ENCODE results near the gene GPNMB. TPM values are rescaled to one million over a fixed set of nuclear protein-coding genes. Genes with fewer than 3 reads are reported as not detected.

Gene GPNMB
- total and polyA plus RNA-seq, 2 of the 4 experiments (the other 2 are of a cell fraction), result under 0.01 to 0.14 TPM

- no peak overlapping the region for H3K4me2 ChIP-seq (ENCODE audit: low read depth, low read length)
- no peak overlapping the region for H4K5ac ChIP-seq (ENCODE audit: low read depth, low read length)
- dilution Hi-C loops (cut with HindIII; ENCODE audit: low sequenced_read_pairs, unreplicated experiment) (no loop called here), intact Hi-C loops (cut with micrococcal nuclease) (loop anchor here (2.0 kb wide), 1 partner anchor 273 kb away; no protein-coding TSS in a partner anchor), in situ Hi-C loops (cut with MboI; ENCODE audit: low sequenced_read_pairs) (loop anchor here (10.0 kb wide), 1 partner anchor 433 kb away; no protein-coding TSS in a partner anchor)
- CTCF ChIA-PET, result interaction anchor here (0.6 to 4.2 kb wide), 17 partner anchors 9 to 442 kb away, joined by 3 to 34 read pairs (median 4); no protein-coding TSS in a partner anchor
- H3K9me1 ChIP-seq (ENCODE audit: insufficient read depth, low read length), result peaks cover 2% of the 10 kb centered on the region; the same call in 1 of the 2 replicates
- H3K14ac ChIP-seq (replicated peaks; ENCODE audit: low read depth, low read length), result no peak overlapping the region
- no peaks in the 10 kb centered on the region for H3K36me3 ChIP-seq (ENCODE audit: control insufficient read depth, insufficient read depth, low read length)
- no peak overlapping the region for H4K8ac ChIP-seq (ENCODE audit: low read depth in 2 of 2, low read length in 2 of 2)
- no peak overlapping the region for H3K18ac ChIP-seq (ENCODE audit: low read depth, low read length)
- H3K79me1 ChIP-seq (ENCODE audit: low read depth in 1 of 2, low read length in 2 of 2), result no peaks in the 10 kb centered on the region
- peaks cover 2% of the 10 kb centered on the region; the same call in 1 of the 2 replicates for H3K4me1 ChIP-seq (ENCODE audit: control insufficient read depth, insufficient read depth, low read length)
- H4K91ac ChIP-seq (ENCODE audit: insufficient read depth, low read depth, low read length), result no peak overlapping the region
- H3K23ac ChIP-seq (ENCODE audit: low read depth, low read length), result no peak overlapping the region
- POLR2A ChIA-PET (ENCODE audit: unreplicated experiment), result no interaction called here
- no peaks in the 10 kb centered on the region for H4K20me1 ChIP-seq (ENCODE audit: insufficient read depth, low read length)
- no peak overlapping the region for H3K27ac ChIP-seq (ENCODE audit: insufficient read depth, low read length)
- H2AK5ac ChIP-seq (ENCODE audit: low read depth, low read length), result no peak overlapping the region
- no peak overlapping the region for H2BK15ac ChIP-seq (ENCODE audit: low read depth, low read length)
- no peak overlapping the region for H2AK9ac ChIP-seq (replicated peaks; ENCODE audit: low read depth, low read length, poor library complexity)
- no peak overlapping the region for H3K9ac ChIP-seq (ENCODE audit: low read depth, low read length)
- H3K4me3 ChIP-seq (ENCODE audit: insufficient read depth, low read depth, low read length), result no peak overlapping the region
- no peak overlapping the region for H3K4ac ChIP-seq (ENCODE audit: low read depth, low read length)
- 0 out of 2 replicates have a peak, but pooled peaks cover 2% of the 10 kb centered on the region for H3K9me3 ChIP-seq (ENCODE audit: control insufficient read depth, insufficient read depth, low read length)
- no peak overlapping the region for H3K56ac ChIP-seq (ENCODE audit: extremely low read depth, insufficient read depth, low read length)
- H2BK120ac ChIP-seq (ENCODE audit: low read depth, low read length), result no peak overlapping the region
- peaks cover 17% of the 10 kb centered on the region for H3K27me3 ChIP-seq (ENCODE audit: control insufficient read depth, insufficient read depth, low read length)
- TF ChIP-seq ELK1 (IDR thresholded peaks at IDR 0.05; ENCODE audit: borderline replicate concordance, low read depth, low read length) (no peak), POLR2A (IDR thresholded peaks at IDR 0.05; ENCODE audit: low read depth, low read length) (no peak), SMC3 (IDR thresholded peaks at IDR 0.05; ENCODE audit: low read depth, low read length) (no peak), MAZ (IDR thresholded peaks at IDR 0.05; ENCODE audit: borderline replicate concordance, low read depth, low read length) (no peak), FOS (IDR thresholded peaks at IDR 0.05; ENCODE audit: low read depth, low read length) (no peak)
- TF ChIP-seq, protein P1, sequence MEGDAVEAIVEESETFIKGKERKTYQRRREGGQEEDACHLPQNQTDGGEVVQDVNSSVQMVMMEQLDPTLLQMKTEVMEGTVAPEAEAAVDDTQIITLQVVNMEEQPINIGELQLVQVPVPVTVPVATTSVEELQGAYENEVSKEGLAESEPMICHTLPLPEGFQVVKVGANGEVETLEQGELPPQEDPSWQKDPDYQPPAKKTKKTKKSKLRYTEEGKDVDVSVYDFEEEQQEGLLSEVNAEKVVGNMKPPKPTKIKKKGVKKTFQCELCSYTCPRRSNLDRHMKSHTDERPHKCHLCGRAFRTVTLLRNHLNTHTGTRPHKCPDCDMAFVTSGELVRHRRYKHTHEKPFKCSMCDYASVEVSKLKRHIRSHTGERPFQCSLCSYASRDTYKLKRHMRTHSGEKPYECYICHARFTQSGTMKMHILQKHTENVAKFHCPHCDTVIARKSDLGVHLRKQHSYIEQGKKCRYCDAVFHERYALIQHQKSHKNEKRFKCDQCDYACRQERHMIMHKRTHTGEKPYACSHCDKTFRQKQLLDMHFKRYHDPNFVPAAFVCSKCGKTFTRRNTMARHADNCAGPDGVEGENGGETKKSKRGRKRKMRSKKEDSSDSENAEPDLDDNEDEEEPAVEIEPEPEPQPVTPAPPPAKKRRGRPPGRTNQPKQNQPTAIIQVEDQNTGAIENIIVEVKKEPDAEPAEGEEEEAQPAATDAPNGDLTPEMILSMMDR (conservative IDR thresholded peaks at IDR 0.05; ENCODE audit: low read depth, low read length), result no peak
- H2BK20ac ChIP-seq (ENCODE audit: low read depth, low read length), result no peak overlapping the region
- no TSS peak for BruUV-seq (replicated peaks)
- H2AFZ ChIP-seq (replicated peaks; ENCODE audit: low read length, poor library complexity), result no peak overlapping the region
- no peak overlapping the region for H2BK5ac ChIP-seq (ENCODE audit: low read depth, low read length, poor library complexity, severe bottlenecking)
- DNase-seq (no peak), ATAC-seq (ENCODE audit: low read depth) (no peak)
- no CpG with 5 or more reads among the region's 2 CpGs for WGBS, 2 experiments (ENCODE audit: extremely low coverage in 2 of 2, insufficient read length in 1 of 2)
Observed at GRCh38 chr7:23272275-23272674, 25.7 kb downstream of the GPNMB start.
